GM23338 (cell line): ENCODE measurements around the gene NTNG1. TPM values are rescaled to one million over a fixed set of nuclear protein-coding genes. Genes with fewer than 3 reads are reported as not detected.

Experiments
- ATAC-seq: fragments of 200-7000 bp; cut with Tn5 transposase; 3 replicates; pipeline ENCODE4 v1.9.1; 2020
- DNase-seq: peaks from one replicate; pipeline ENCODE4 v3.0.0-alpha.2; 2015; ENCODE audit warnings: low spot score
- H2AFZ ChIP-seq: fragments of 200-600 bp; sonication (generic); 2 replicates; pipeline ENCODE4 v1.8.0; 2016; ENCODE audit warnings: antibody characterized with exemption, mild to moderate bottlenecking, moderate library complexity
- H3F3A ChIP-seq: fragments of 200-600 bp; sonication (generic); replicated peaks from 2 replicates; pipeline ENCODE4 v1.8.0; 2017; ENCODE audit warnings: antibody characterized with exemption, mixed run types, low read depth
- H3K27ac ChIP-seq: fragments of 200-600 bp; sonication (generic); 2 replicates; pipeline ENCODE4 v1.6.1; 2016; ENCODE audit warnings: low read depth
- H3K27me3 ChIP-seq: fragments of 200-600 bp; sonication (generic); 2 replicates; pipeline ENCODE4 v1.8.0; 2016; ENCODE audit warnings: mild to moderate bottlenecking, mixed run types, moderate library complexity; ENCODE audit not compliant: insufficient read depth
- H3K36me3 ChIP-seq: fragments of 200-600 bp; sonication (generic); 2 replicates; pipeline ENCODE4 v1.8.0; 2016; ENCODE audit warnings: mild to moderate bottlenecking; ENCODE audit not compliant: insufficient read depth
- H3K4me1 ChIP-seq: fragments of 200-600 bp; sonication (generic); 2 replicates; pipeline ENCODE4 v1.8.0; 2016; ENCODE audit warnings: mild to moderate bottlenecking, moderate library complexity; ENCODE audit not compliant: insufficient read depth
- H3K4me2 ChIP-seq: fragments of 200-600 bp; sonication (generic); 2 replicates; pipeline ENCODE4 v1.7.1; 2017; ENCODE audit warnings: mixed run types
- H3K4me3 ChIP-seq: fragments of 200-600 bp; sonication (generic); 2 replicates; pipeline ENCODE4 v1.6.1; 2016; ENCODE audit warnings: mixed run types
- H3K79me2 ChIP-seq: fragments of 200-600 bp; sonication (generic); replicated peaks from 2 replicates; pipeline ENCODE4 v1.8.0; 2017; ENCODE audit warnings: mild to moderate bottlenecking; ENCODE audit not compliant: insufficient read depth
- H3K9me2 ChIP-seq: fragments of 200-600 bp; sonication (generic); 2 replicates; pipeline ENCODE4 v1.8.0; 2017; ENCODE audit not compliant: insufficient read depth
- H4K20me1 ChIP-seq: fragments of 200-600 bp; sonication (generic); replicated peaks from 2 replicates; pipeline ENCODE4 v1.8.0; 2017; ENCODE audit warnings: mild to moderate bottlenecking; ENCODE audit not compliant: insufficient read depth
- H3K27ac Mint-ChIP-seq: 2 replicates; pipeline ENCODE4 v1.8.0; 2020; ENCODE audit warnings: inconsistent platforms, mild to moderate bottlenecking, moderate library complexity, mixed read lengths
- H3K27me3 Mint-ChIP-seq: 3 replicates; pipeline ENCODE4 v1.8.0; 2022; ENCODE audit warnings: low read depth, mild to moderate bottlenecking, moderate library complexity, mixed read lengths, inconsistent platforms; ENCODE audit not compliant: insufficient read depth, poor library complexity
- H3K36me3 Mint-ChIP-seq: 3 replicates; pipeline ENCODE4 v1.8.0; 2021; ENCODE audit warnings: low read depth, mild to moderate bottlenecking, inconsistent platforms, moderate library complexity, mixed read lengths
- H3K4me1 Mint-ChIP-seq: 3 replicates; pipeline ENCODE4 v1.8.0; 2020; ENCODE audit warnings: mild to moderate bottlenecking, inconsistent platforms, mixed read lengths
- H3K4me3 Mint-ChIP-seq: 3 replicates; pipeline ENCODE4 v1.8.0; 2021; ENCODE audit warnings: moderate library complexity, mild to moderate bottlenecking, inconsistent platforms, mixed read lengths
- H3K9me3 Mint-ChIP-seq: 3 replicates; pipeline ENCODE4 v1.8.0; 2020; ENCODE audit warnings: moderate library complexity, mild to moderate bottlenecking, inconsistent platforms, mixed read lengths
- CREB1 ChIP-seq: fragments of 250-450 bp; sonication (Bioruptor Pico); IDR thresholded peaks from 2 replicates; pipeline ENCODE4 v1.5.0; 2020; ENCODE audit warnings: low read depth, mild to moderate bottlenecking, moderate library complexity
- CTCF ChIP-seq, 2 experiments: fragments of 200-600 bp in 1 of 2; sonication (generic) in 1 of 2; conservative IDR thresholded peaks; 2 replicates each; pipeline versions ENCODE4 v1.5.1 to v1.6.1; 2016 to 2017; ENCODE audit warnings: antibody characterized with exemption in 2 of 2, low read depth in 2 of 2, mild to moderate bottlenecking in 2 of 2, moderate library complexity in 1 of 2
- ETS1 ChIP-seq: IDR thresholded peaks from 2 replicates; pipeline ENCODE4 v1.6.1; 2016; ENCODE audit warnings: antibody characterized with exemption
- EZH2 ChIP-seq: fragments of 200-600 bp; sonication (generic); IDR thresholded peaks from one replicate; pipeline ENCODE4 v1.8.0; 2017; ENCODE audit warnings: antibody characterized with exemption, mild to moderate bottlenecking, low read depth; ENCODE audit not compliant: unreplicated experiment
- EZH2phosphoT487 ChIP-seq: fragments of 200-600 bp; sonication (generic); IDR thresholded peaks from one replicate; pipeline ENCODE4 v1.8.1; 2018; ENCODE audit warnings: antibody characterized with exemption; ENCODE audit not compliant: unreplicated experiment
- JUNB ChIP-seq: IDR thresholded peaks from one replicate; pipeline ENCODE4 v1.6.1; 2016; ENCODE audit warnings: antibody characterized with exemption; ENCODE audit not compliant: unreplicated experiment
- POLR2AphosphoS5 ChIP-seq: IDR thresholded peaks from 2 replicates; pipeline ENCODE4 v1.6.1; 2016; ENCODE audit warnings: antibody characterized with exemption, low read depth
- REST ChIP-seq: IDR thresholded peaks from one replicate; pipeline ENCODE4 v1.6.1; 2018; ENCODE audit warnings: antibody characterized with exemption; ENCODE audit not compliant: unreplicated experiment
- STAT1 ChIP-seq: IDR thresholded peaks from one replicate; pipeline ENCODE4 v1.6.1; 2016; ENCODE audit warnings: antibody characterized with exemption; ENCODE audit not compliant: unreplicated experiment
- ZNF114 ChIP-seq: fragments of 250-450 bp; sonication (Bioruptor Pico); IDR thresholded peaks from 2 replicates; pipeline ENCODE4 v1.5.0; 2020; ENCODE audit warnings: mild to moderate bottlenecking, moderate library complexity
- ZNF462 ChIP-seq: fragments of 250-450 bp; sonication (Bioruptor Pico); IDR thresholded peaks from 2 replicates; pipeline ENCODE4 v1.5.0; 2020; ENCODE audit warnings: mild to moderate bottlenecking, moderate library complexity
- polyA plus RNA-seq: library from polyadenylated mRNA; unstranded; fragments of >200 nt; fragmentation: Nextera tagmentation; extraction: Ambion mirVana; gene quantifications from 2 replicates; pipeline ENCODE4 v1.2.1, GENCODE V29; 2016
- total RNA-seq: library from RNA; depleted of rRNA; stranded (reverse); fragments of >200 nt; shearing (Covaris generic); gene quantifications from 2 replicates; pipeline ENCODE4 v1.2.3, GENCODE V29; 2014

NTNG1 gene
- total and polyA plus RNA-seq, 2 experiments from 2014 or later = 7.2 to 10.3 TPM

- TF ChIP-seq ZNF462 (CRISPR knock-in tag) (no peak), CTCF (conservative IDR thresholded peaks at IDR 0.05; ENCODE audit: low read depth in 2 of 2) (no peak), EZH2 (no peak), JUNB (no peak), POLR2AphosphoS5 (no peak), ETS1 (no peak)
Observed at GRCh38 chr1:107487506-107487905, 346.7 kb downstream of the NTNG1 start (continued).

GRCh38 chr1:107491582-107491981 is 350.7 kb downstream of the NTNG1 start:
- Mint-ChIP-seq H3K9me3 (no peaks in the 10 kb centered on the region), H3K4me1 (peaks cover 4% of the 10 kb centered on the region), H3K36me3 (no peaks in the 10 kb centered on the region), H3K27me3 (peaks cover 2% of the 10 kb centered on the region), H3K27ac (no peak overlapping the region), H3K4me3 (no peak overlapping the region)
- H3F3A ChIP-seq = no peaks in the 10 kb centered on the region
- H3K4me3 ChIP-seq = no peak overlapping the region
- H3K4me2 ChIP-seq = no peak overlapping the region
- H4K20me1 ChIP-seq = no peaks in the 10 kb centered on the region
- H3K36me3 ChIP-seq = no peaks in the 10 kb centered on the region
- H3K9me2 ChIP-seq = no peaks in the 10 kb centered on the region; the same call in 1 of the 2 replicates
- H3K27ac ChIP-seq = no peak overlapping the region
- no peak overlapping the region for H2AFZ ChIP-seq
- H3K4me1 ChIP-seq = no peaks in the 10 kb centered on the region
- ATAC-seq = no peak
- no peak for DNase-seq
- H3K79me2 ChIP-seq = no peaks in the 10 kb centered on the region
- H3K27me3 ChIP-seq = no peaks in the 10 kb centered on the region
- TF ChIP-seq REST = no peak
- TF ChIP-seq EZH2 = no peak
- TF ChIP-seq CREB1 (CRISPR knock-in tag) = no peak
- no peak for TF ChIP-seq JUNB
- no peak for TF ChIP-seq POLR2AphosphoS5
- TF ChIP-seq EZH2phosphoT487 = no peak
- no peak for TF ChIP-seq ZNF114
- TF ChIP-seq STAT1 = no peak
